Activated T-helper 17 cell treated with anti-CD3 and anti-CD28 coated beads, Interleukin-2, amount 50 U/mL, for 72 hours (primary cell): ENCODE data around the gene TGFBR1. TPM values are rescaled to one million over a fixed set of nuclear protein-coding genes. Genes with fewer than 3 reads are reported as not detected.
A peak's percentile ranks its signal among the peaks of the same experiment; 100 is the strongest.
"Not testable (repeated sequence)": the region's sequence is repeated elsewhere in the genome, so short reads cannot be mapped to it uniquely, and the experiment has no call there.

Source experiments
- ATAC-seq: fragments of 150-1000 bp; cut with Tn5 transposase; replicated peaks from 2 replicates; pipeline ENCODE4 v1.10.0; 2021; ENCODE audit warnings: mild to moderate bottlenecking, moderate library complexity
- H3K27ac Mint-ChIP-seq: one replicate; pipeline ENCODE4 v1.8.0; 2022; ENCODE audit warnings: mixed read lengths
- H3K27me3 Mint-ChIP-seq: one replicate; pipeline ENCODE4 v1.8.0; 2022; ENCODE audit warnings: mixed read lengths
- H3K36me3 Mint-ChIP-seq: one replicate; pipeline ENCODE4 v1.8.0; 2022; ENCODE audit warnings: low read depth, mild to moderate bottlenecking, mixed read lengths
- H3K4me1 Mint-ChIP-seq: one replicate; pipeline ENCODE4 v1.8.0; 2022; ENCODE audit warnings: mixed read lengths
- H3K4me3 Mint-ChIP-seq: one replicate; pipeline ENCODE4 v1.8.0; 2022; ENCODE audit warnings: mild to moderate bottlenecking, mixed read lengths
- H3K9me3 Mint-ChIP-seq: one replicate; pipeline ENCODE4 v1.8.0; 2022; ENCODE audit warnings: mixed read lengths
- total RNA-seq, 2 donors: library from RNA; stranded (reverse); gene quantifications; one replicate each; pipeline ENCODE4 v1.2.3, GENCODE V29; 2022

TGFBR1 gene
- total RNA-seq, 2 donors from 2014 or later: 56.0 to 56.3 TPM

- Mint-ChIP-seq H3K4me1 (peaks cover 29% of the 10 kb centered on the region), H3K36me3 (no peaks in the 10 kb centered on the region), H3K4me3 (peak overlapping the region; percentile 38), H3K27me3 (peaks cover 6% of the 10 kb centered on the region), H3K9me3 (no peaks in the 10 kb centered on the region), H3K27ac (peak overlapping the region; percentile 61)
- no peak for ATAC-seq
These were observed 79.2 kb downstream of the TGFBR1 start for GRCh38 chr9:99184110-99184474.

- ATAC-seq: peak; percentile 62
- Mint-ChIP-seq H3K4me3 (peak overlapping the region; percentile 38), H3K9me3 (no peaks in the 10 kb centered on the region), H3K27ac (peak overlapping the region; percentile 61), H3K36me3 (no peaks in the 10 kb centered on the region), H3K27me3 (peaks cover 6% of the 10 kb centered on the region), H3K4me1 (peaks cover 29% of the 10 kb centered on the region)
These were observed 79.8 kb downstream of the TGFBR1 start for GRCh38 chr9:99184475-99185347.

- no peak for ATAC-seq
- H3K4me3 Mint-ChIP-seq: no peak overlapping the region
- peaks cover 25% of the 10 kb centered on the region for H3K4me1 Mint-ChIP-seq
- H3K27ac Mint-ChIP-seq: no peak overlapping the region
- H3K27me3 Mint-ChIP-seq: peaks cover 6% of the 10 kb centered on the region
- H3K9me3 Mint-ChIP-seq: no peaks in the 10 kb centered on the region
- no peaks in the 10 kb centered on the region for H3K36me3 Mint-ChIP-seq
These were observed 80.4 kb downstream of the TGFBR1 start for GRCh38 chr9:99185348-99185632.

- no peaks in the 10 kb centered on the region for H3K9me3 Mint-ChIP-seq
- H3K4me1 Mint-ChIP-seq: peaks cover 20% of the 10 kb centered on the region
- no peaks in the 10 kb centered on the region for H3K36me3 Mint-ChIP-seq
- no peak overlapping the region for H3K4me3 Mint-ChIP-seq
- peaks cover 8% of the 10 kb centered on the region for H3K27me3 Mint-ChIP-seq
- H3K27ac Mint-ChIP-seq: no peak overlapping the region
- ATAC-seq: no peak
These were observed 81.0 kb downstream of the TGFBR1 start for GRCh38 chr9:99185934-99186333.

GRCh38 chr9:99187311-99187710 lies 82.4 kb downstream of the TGFBR1 start:
- Mint-ChIP-seq H3K36me3 (no peaks in the 10 kb centered on the region), H3K9me3 (no peaks in the 10 kb centered on the region), H3K4me3 (no peak overlapping the region), H3K4me1 (peaks cover 9% of the 10 kb centered on the region), H3K27ac (no peak overlapping the region), H3K27me3 (peaks cover 16% of the 10 kb centered on the region)
- no peak for ATAC-seq

- Mint-ChIP-seq H3K27ac (no peak overlapping the region), H3K4me3 (no peak overlapping the region), H3K36me3 (no peaks in the 10 kb centered on the region), H3K9me3 (no peaks in the 10 kb centered on the region), H3K4me1 (peaks cover 5% of the 10 kb centered on the region), H3K27me3 (peaks cover 16% of the 10 kb centered on the region)
- no peak for ATAC-seq
These were observed 84.3 kb downstream of the TGFBR1 start for GRCh38 chr9:99189186-99189585.

- Mint-ChIP-seq H3K27me3 (peaks cover 16% of the 10 kb centered on the region), H3K4me3 (no peak overlapping the region), H3K36me3 (no peaks in the 10 kb centered on the region), H3K27ac (no peak overlapping the region), H3K9me3 (no peaks in the 10 kb centered on the region), H3K4me1 (no peaks in the 10 kb centered on the region)
- no peak for ATAC-seq
These were observed 85.1 kb downstream of the TGFBR1 start for GRCh38 chr9:99189887-99190596.

GRCh38 chr9:99190597-99191283 lies 85.8 kb downstream of the TGFBR1 start:
- Mint-ChIP-seq H3K27ac (no peak overlapping the region), H3K4me1 (no peaks in the 10 kb centered on the region)
- no peak for ATAC-seq

GRCh38 chr9:99192786-99193465 lies 88.0 kb downstream of the TGFBR1 start:
- no peaks in the 10 kb centered on the region for H3K9me3 Mint-ChIP-seq

More at GRCh38 chr9:99190597-99191283, 85.8 kb downstream of the TGFBR1 start:
- Mint-ChIP-seq H3K27me3 (peaks cover 16% of the 10 kb centered on the region), H3K9me3 (no peaks in the 10 kb centered on the region), H3K36me3 (no peaks in the 10 kb centered on the region), H3K4me3 (no peak overlapping the region)

GRCh38 chr9:99193466-99193821 lies 88.5 kb downstream of the TGFBR1 start:
- Mint-ChIP-seq H3K27me3 (peaks cover 12% of the 10 kb centered on the region), H3K4me3 (no peak overlapping the region), H3K9me3 (no peaks in the 10 kb centered on the region), H3K4me1 (no peaks in the 10 kb centered on the region), H3K27ac (no peak overlapping the region), H3K36me3 (no peaks in the 10 kb centered on the region)
- ATAC-seq: no peak

More at GRCh38 chr9:99192786-99193465, 88.0 kb downstream of the TGFBR1 start:
- Mint-ChIP-seq H3K27me3 (peaks cover 16% of the 10 kb centered on the region), H3K4me3 (no peak overlapping the region), H3K36me3 (no peaks in the 10 kb centered on the region), H3K27ac (no peak overlapping the region), H3K4me1 (no peaks in the 10 kb centered on the region)
- ATAC-seq: no peak

- not testable (repeated sequence) for ATAC-seq, H3K4me3 Mint-ChIP-seq, H3K27ac Mint-ChIP-seq, H3K36me3 Mint-ChIP-seq, H3K9me3 Mint-ChIP-seq, H3K4me1 Mint-ChIP-seq, H3K27me3 Mint-ChIP-seq
These were observed 91.6 kb downstream of the TGFBR1 start for GRCh38 chr9:99196484-99196883.

GRCh38 chr9:99197124-99197630 lies 92.3 kb downstream of the TGFBR1 start:
- no peaks in the 10 kb centered on the region for H3K36me3 Mint-ChIP-seq
- no peak overlapping the region for H3K4me3 Mint-ChIP-seq
- no peaks in the 10 kb centered on the region for H3K4me1 Mint-ChIP-seq
- peaks cover 1% of the 10 kb centered on the region for H3K27me3 Mint-ChIP-seq
- no peaks in the 10 kb centered on the region for H3K9me3 Mint-ChIP-seq
- no peak overlapping the region for H3K27ac Mint-ChIP-seq
- ATAC-seq: no peak

GRCh38 chr9:99197987-99198386 lies 93.1 kb downstream of the TGFBR1 start:
- Mint-ChIP-seq H3K4me1 (no peaks in the 10 kb centered on the region), H3K9me3 (no peaks in the 10 kb centered on the region), H3K36me3 (no peaks in the 10 kb centered on the region), H3K4me3 (no peak overlapping the region), H3K27ac (no peak overlapping the region), H3K27me3 (no peaks in the 10 kb centered on the region)
- no peak for ATAC-seq

- no peaks in the 10 kb centered on the region for H3K9me3 Mint-ChIP-seq
- H3K4me1 Mint-ChIP-seq: no peaks in the 10 kb centered on the region
- ATAC-seq: no peak
- no peaks in the 10 kb centered on the region for H3K36me3 Mint-ChIP-seq
- no peaks in the 10 kb centered on the region for H3K27me3 Mint-ChIP-seq
- H3K27ac Mint-ChIP-seq: no peak overlapping the region
- H3K4me3 Mint-ChIP-seq: no peak overlapping the region
These were observed 95.1 kb downstream of the TGFBR1 start for GRCh38 chr9:99199938-99200539.
